ENCODE results near the gene RCAN1. TPM values are rescaled to one million over a fixed set of nuclear protein-coding genes. Genes with fewer than 3 reads are reported as not detected.

Gene RCAN1
- total RNA-seq, 1 experiment from 2014 or later, result 9.7 TPM

DNA sequence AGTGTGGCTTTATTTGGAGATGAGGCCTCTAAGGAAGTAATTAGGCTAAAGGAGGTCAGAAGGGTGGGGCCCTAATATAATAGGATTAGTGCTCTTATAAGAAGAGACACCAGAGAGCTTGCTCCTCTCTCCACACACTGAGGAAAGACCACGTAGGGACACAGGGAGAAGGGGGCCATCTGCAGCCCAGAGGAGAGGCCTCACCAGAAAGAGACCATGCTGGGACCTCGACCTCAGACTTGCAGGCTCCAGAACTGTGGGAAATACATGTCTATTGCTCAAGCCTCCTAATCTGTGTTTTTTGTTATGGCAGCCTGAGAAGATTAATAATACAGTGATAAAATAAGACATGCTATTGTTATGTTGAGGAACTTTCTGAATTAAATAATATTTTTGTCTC, 8.3 kb downstream of the RCAN1 start:
- DNase-seq (ENCODE audit: low read depth, low spot score) (no peak), ATAC-seq (no peak)
- Histone ChIP-seq H3K79me2 (ENCODE audit: insufficient read depth, low read length) (no peaks in the 10 kb centered on the region), H3K36me3 (ENCODE audit: control insufficient read depth in 1 of 2, insufficient read depth in 2 of 2, low read length in 2 of 2) (no peaks in the 10 kb centered on the region), H3K9me2 (ENCODE audit: insufficient read depth) (no peaks in the 10 kb centered on the region), H3K4me3 (replicated peaks in 1 of 2; ENCODE audit: low read depth in 1 of 2, low read length in 2 of 2) (no peak overlapping the region), H3K4me1 (ENCODE audit: control insufficient read depth in 1 of 2, insufficient read depth in 2 of 2, low read length in 2 of 2) (no peaks in the 10 kb centered on the region), H3K27ac (ENCODE audit: low read depth, low read length) (no peak overlapping the region), H3K9me3 (ENCODE audit: control insufficient read depth in 1 of 2, insufficient read depth in 1 of 2, low read depth in 1 of 2, low read length in 2 of 2) (no peaks in the 10 kb centered on the region), H3K9ac (ENCODE audit: low read length) (no peak overlapping the region), H3K4me2 (ENCODE audit: low read length) (no peak overlapping the region), H4K20me1 (ENCODE audit: insufficient read depth) (no peaks in the 10 kb centered on the region), H3K27me3 (ENCODE audit: insufficient read depth, low read length) (no peaks in the 10 kb centered on the region), H2AFZ (ENCODE audit: low read depth, low read length, poor library complexity, severe bottlenecking) (no peak overlapping the region)
- ChIA-PET RAD21 (ENCODE audit: low non-redundant PET in 1 of 2, low total read pairs in 2 of 2, uncharacterized antibody in 2 of 2, unreplicated experiment in 2 of 2) (no interaction called here), POLR2A (no interaction called here), CTCF (interaction anchor here (1.0 kb wide), 1 partner anchor 239 kb away, joined by 4 read pairs; no protein-coding TSS in a partner anchor)
- TF ChIP-seq SIN3A (IDR thresholded peaks at IDR 0.05; ENCODE audit: low read depth) (no peak), ZBTB33 (IDR thresholded peaks at IDR 0.05; ENCODE audit: extremely low read depth, insufficient replicate concordance, low read length) (no peak), RAD21 (IDR thresholded peaks at IDR 0.05; ENCODE audit: low read depth) (no peak), CBX3 (IDR thresholded peaks at IDR 0.05; ENCODE audit: low read depth) (no peak), EZH2phosphoT487 (IDR thresholded peaks at IDR 0.05; ENCODE audit: borderline replicate concordance) (no peak), EGR1 (IDR thresholded peaks at IDR 0.05; ENCODE audit: low read depth) (no peak), ELF1 (IDR thresholded peaks at IDR 0.05; ENCODE audit: borderline replicate concordance, low read depth) (no peak), ZNF274 (IDR thresholded peaks at IDR 0.05; ENCODE audit: low read depth, low read length) (no peak), JUND (IDR thresholded peaks at IDR 0.05) (no peak), TCF7L2 (IDR thresholded peaks at IDR 0.05; ENCODE audit: borderline replicate concordance, extremely low read depth, insufficient read depth, insufficient read length) (no peak), SRF (IDR thresholded peaks at IDR 0.05; ENCODE audit: low read depth) (no peak), FOSL1 (IDR thresholded peaks at IDR 0.05; ENCODE audit: low read depth) (no peak)
- TF ChIP-seq, protein P1, sequence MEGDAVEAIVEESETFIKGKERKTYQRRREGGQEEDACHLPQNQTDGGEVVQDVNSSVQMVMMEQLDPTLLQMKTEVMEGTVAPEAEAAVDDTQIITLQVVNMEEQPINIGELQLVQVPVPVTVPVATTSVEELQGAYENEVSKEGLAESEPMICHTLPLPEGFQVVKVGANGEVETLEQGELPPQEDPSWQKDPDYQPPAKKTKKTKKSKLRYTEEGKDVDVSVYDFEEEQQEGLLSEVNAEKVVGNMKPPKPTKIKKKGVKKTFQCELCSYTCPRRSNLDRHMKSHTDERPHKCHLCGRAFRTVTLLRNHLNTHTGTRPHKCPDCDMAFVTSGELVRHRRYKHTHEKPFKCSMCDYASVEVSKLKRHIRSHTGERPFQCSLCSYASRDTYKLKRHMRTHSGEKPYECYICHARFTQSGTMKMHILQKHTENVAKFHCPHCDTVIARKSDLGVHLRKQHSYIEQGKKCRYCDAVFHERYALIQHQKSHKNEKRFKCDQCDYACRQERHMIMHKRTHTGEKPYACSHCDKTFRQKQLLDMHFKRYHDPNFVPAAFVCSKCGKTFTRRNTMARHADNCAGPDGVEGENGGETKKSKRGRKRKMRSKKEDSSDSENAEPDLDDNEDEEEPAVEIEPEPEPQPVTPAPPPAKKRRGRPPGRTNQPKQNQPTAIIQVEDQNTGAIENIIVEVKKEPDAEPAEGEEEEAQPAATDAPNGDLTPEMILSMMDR (IDR thresholded peaks at IDR 0.05 in 2 of 3, conservative IDR thresholded peaks at IDR 0.05 in 1 of 3; ENCODE audit: borderline replicate concordance in 1 of 3, insufficient read depth in 1 of 3, low read depth in 2 of 3, low read length in 2 of 3), result no peak
- TF ChIP-seq, protein P2, sequence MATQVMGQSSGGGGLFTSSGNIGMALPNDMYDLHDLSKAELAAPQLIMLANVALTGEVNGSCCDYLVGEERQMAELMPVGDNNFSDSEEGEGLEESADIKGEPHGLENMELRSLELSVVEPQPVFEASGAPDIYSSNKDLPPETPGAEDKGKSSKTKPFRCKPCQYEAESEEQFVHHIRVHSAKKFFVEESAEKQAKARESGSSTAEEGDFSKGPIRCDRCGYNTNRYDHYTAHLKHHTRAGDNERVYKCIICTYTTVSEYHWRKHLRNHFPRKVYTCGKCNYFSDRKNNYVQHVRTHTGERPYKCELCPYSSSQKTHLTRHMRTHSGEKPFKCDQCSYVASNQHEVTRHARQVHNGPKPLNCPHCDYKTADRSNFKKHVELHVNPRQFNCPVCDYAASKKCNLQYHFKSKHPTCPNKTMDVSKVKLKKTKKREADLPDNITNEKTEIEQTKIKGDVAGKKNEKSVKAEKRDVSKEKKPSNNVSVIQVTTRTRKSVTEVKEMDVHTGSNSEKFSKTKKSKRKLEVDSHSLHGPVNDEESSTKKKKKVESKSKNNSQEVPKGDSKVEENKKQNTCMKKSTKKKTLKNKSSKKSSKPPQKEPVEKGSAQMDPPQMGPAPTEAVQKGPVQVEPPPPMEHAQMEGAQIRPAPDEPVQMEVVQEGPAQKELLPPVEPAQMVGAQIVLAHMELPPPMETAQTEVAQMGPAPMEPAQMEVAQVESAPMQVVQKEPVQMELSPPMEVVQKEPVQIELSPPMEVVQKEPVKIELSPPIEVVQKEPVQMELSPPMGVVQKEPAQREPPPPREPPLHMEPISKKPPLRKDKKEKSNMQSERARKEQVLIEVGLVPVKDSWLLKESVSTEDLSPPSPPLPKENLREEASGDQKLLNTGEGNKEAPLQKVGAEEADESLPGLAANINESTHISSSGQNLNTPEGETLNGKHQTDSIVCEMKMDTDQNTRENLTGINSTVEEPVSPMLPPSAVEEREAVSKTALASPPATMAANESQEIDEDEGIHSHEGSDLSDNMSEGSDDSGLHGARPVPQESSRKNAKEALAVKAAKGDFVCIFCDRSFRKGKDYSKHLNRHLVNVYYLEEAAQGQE (IDR thresholded peaks at IDR 0.05; ENCODE audit: low read depth), result no peak
- intact Hi-C loops (cut with micrococcal nuclease), result no loop called here
- no TSS peak for BruUV-seq (replicated peaks)
